ENCODE data around the gene IL19.

- TF ChIP-seq CTCF (conservative IDR thresholded peaks at IDR 0.05; ENCODE audit: low read length) (no peak), EZH2phosphoT487 (IDR thresholded peaks at IDR 0.05; ENCODE audit: borderline replicate concordance) (no peak)
Measured at GRCh38 chr1:206796116-206796515, 25.5 kb downstream of the IL19 start.

Data from Loucy (cell line).